H9 (cell line): ENCODE results near the gene PCDHGC3. TPM values are rescaled to one million over a fixed set of nuclear protein-coding genes. Genes with fewer than 3 reads are reported as not detected.

Source experiments
- DNase-seq: peaks from one replicate; pipeline ENCODE4 v3.0.0-alpha.2; 2017
- H2AFZ ChIP-seq: one replicate; pipeline ENCODE4 v1.6.1; 2013; ENCODE audit warnings: mild to moderate bottlenecking, low read length, control low read depth, moderate library complexity
- H2AK5ac ChIP-seq: 2 replicates; pipeline ENCODE4 v1.6.1; 2013; ENCODE audit warnings: low read length, control low read depth, mixed read lengths; ENCODE audit not compliant: insufficient read length
- H2BK120ac ChIP-seq: one replicate; pipeline ENCODE4 v1.6.1; 2013; ENCODE audit warnings: low read depth, mild to moderate bottlenecking, low read length, control low read depth, inconsistent platforms; ENCODE audit not compliant: poor library complexity, severe bottlenecking
- H2BK12ac ChIP-seq: 2 replicates; pipeline ENCODE4 v1.6.1; 2013; ENCODE audit warnings: low read length, control low read depth, mixed read lengths, low read depth; ENCODE audit not compliant: insufficient read length
- H2BK15ac ChIP-seq: 2 replicates; pipeline ENCODE4 v1.6.1; 2013; ENCODE audit warnings: low read depth, low read length, control low read depth
- H2BK20ac ChIP-seq: one replicate; pipeline ENCODE4 v1.6.1; 2013; ENCODE audit warnings: low read depth, mild to moderate bottlenecking, low read length, control low read depth, inconsistent platforms; ENCODE audit not compliant: poor library complexity, severe bottlenecking
- H2BK5ac ChIP-seq: 2 replicates; pipeline ENCODE4 v1.6.1; 2013; ENCODE audit warnings: low read length, control low read depth, mixed read lengths; ENCODE audit not compliant: insufficient read length
- H3K14ac ChIP-seq: 2 replicates; pipeline ENCODE4 v1.6.1; 2013; ENCODE audit warnings: low read length, control low read depth; ENCODE audit not compliant: insufficient read depth
- H3K18ac ChIP-seq: 2 replicates; pipeline ENCODE4 v1.6.1; 2013; ENCODE audit warnings: low read depth, mild to moderate bottlenecking, mixed read lengths, low read length, control low read depth; ENCODE audit not compliant: insufficient read length
- H3K23ac ChIP-seq: 2 replicates; pipeline ENCODE4 v1.6.1; 2013; ENCODE audit warnings: low read length, control low read depth, mixed read lengths, low read depth; ENCODE audit not compliant: insufficient read length
- H3K23me2 ChIP-seq: 2 replicates; pipeline ENCODE4 v1.6.1; 2013; ENCODE audit warnings: low read depth, mild to moderate bottlenecking, mixed read lengths, low read length, control low read depth; ENCODE audit not compliant: insufficient read length, poor library complexity, severe bottlenecking
- H3K27ac ChIP-seq: 2 replicates; pipeline ENCODE4 v1.5.1; 2013; ENCODE audit warnings: low read length, control low read depth, mixed read lengths, low read depth; ENCODE audit not compliant: insufficient read length
- H3K27me3 ChIP-seq: 2 replicates; pipeline ENCODE4 v1.6.1; 2013; ENCODE audit warnings: low read length, control low read depth, inconsistent platforms; ENCODE audit not compliant: insufficient read depth
- H3K4ac ChIP-seq: 2 replicates; pipeline ENCODE4 v1.6.1; 2013; ENCODE audit warnings: low read depth, mild to moderate bottlenecking, control low read depth, inconsistent platforms, low read length, moderate library complexity
- H3K4me1 ChIP-seq: 2 replicates; pipeline ENCODE4 v1.6.1; 2013; ENCODE audit warnings: low read length, control low read depth, inconsistent platforms; ENCODE audit not compliant: insufficient read depth
- H3K4me2 ChIP-seq: 2 replicates; pipeline ENCODE4 v1.6.1; 2013; ENCODE audit warnings: low read length, control low read depth, mixed read lengths; ENCODE audit not compliant: insufficient read length, insufficient read depth
- H3K56ac ChIP-seq: 2 replicates; pipeline ENCODE4 v1.6.1; 2013; ENCODE audit warnings: low read depth, mild to moderate bottlenecking, mixed read lengths, low read length, control low read depth; ENCODE audit not compliant: insufficient read length
- H3K79me1 ChIP-seq: 2 replicates; pipeline ENCODE4 v1.6.1; 2013; ENCODE audit warnings: low read depth, mild to moderate bottlenecking, moderate library complexity, low read length, control low read depth, inconsistent platforms; ENCODE audit not compliant: insufficient read depth, poor library complexity, severe bottlenecking
- H3K79me2 ChIP-seq: 2 replicates; pipeline ENCODE4 v1.6.1; 2013; ENCODE audit warnings: low read length, control low read depth, inconsistent platforms; ENCODE audit not compliant: insufficient read depth
- H3K9ac ChIP-seq: 2 replicates; pipeline ENCODE4 v1.6.1; 2013; ENCODE audit warnings: low read length, control low read depth, mixed read lengths; ENCODE audit not compliant: insufficient read length; ENCODE audit errors: extremely low read depth
- H3K9me3 ChIP-seq: one replicate; pipeline ENCODE4 v1.6.1; 2013; ENCODE audit warnings: low read depth, low read length, inconsistent platforms; ENCODE audit not compliant: control insufficient read depth
- H3T11ph ChIP-seq: one replicate; pipeline ENCODE4 v1.6.1; 2013; ENCODE audit warnings: mild to moderate bottlenecking, low read length, control low read depth, inconsistent platforms
- H4K20me1 ChIP-seq: one replicate; pipeline ENCODE4 v1.6.1; 2013; ENCODE audit not compliant: control insufficient read depth, insufficient read length, insufficient read depth
- H4K5ac ChIP-seq: 2 replicates; pipeline ENCODE4 v1.6.1; 2013; ENCODE audit warnings: low read depth, mild to moderate bottlenecking, mixed read lengths, low read length, control low read depth; ENCODE audit not compliant: insufficient read length
- H4K8ac ChIP-seq: replicated peaks from 2 replicates; pipeline ENCODE4 v1.6.1; 2013; ENCODE audit warnings: low read length, control low read depth, mixed read lengths, low read depth; ENCODE audit not compliant: insufficient read length
- H4K91ac ChIP-seq: 2 replicates; pipeline ENCODE4 v1.6.1; 2013; ENCODE audit warnings: low read depth, mild to moderate bottlenecking, moderate library complexity, mixed read lengths, low read length, control low read depth; ENCODE audit not compliant: insufficient read length
- H3K27ac Mint-ChIP-seq, 3 experiments: 2 replicates in 2 of 3; 3 replicates in 1 of 3; pipeline ENCODE4 v1.8.0; 2020 to 2021; ENCODE audit warnings: mixed read lengths in 3 of 3, mild to moderate bottlenecking in 1 of 3, moderate library complexity in 1 of 3
- H3K27me3 Mint-ChIP-seq: 2 replicates; pipeline ENCODE4 v1.8.0; 2021; ENCODE audit warnings: low read depth, mild to moderate bottlenecking, moderate library complexity, mixed read lengths
- H3K36me3 Mint-ChIP-seq, 3 experiments: 2 replicates in 2 of 3; 3 replicates in 1 of 3; pipeline ENCODE4 v1.8.0; 2020 to 2021; ENCODE audit warnings: low read depth in 3 of 3, mixed read lengths in 3 of 3; ENCODE audit not compliant: insufficient read depth in 1 of 3
- H3K4me1 Mint-ChIP-seq, 2 experiments: 2 replicates each; pipeline ENCODE4 v1.8.0; 2020; ENCODE audit warnings: mixed read lengths in 2 of 2
- H3K4me3 Mint-ChIP-seq, 2 experiments: 2 replicates in 1 of 2; 3 replicates in 1 of 2; pipeline ENCODE4 v1.8.0; 2020 to 2021; ENCODE audit warnings: mild to moderate bottlenecking in 2 of 2, mixed read lengths in 2 of 2, moderate library complexity in 1 of 2
- H3K9me3 Mint-ChIP-seq, 2 experiments: 2 replicates in 1 of 2; 3 replicates in 1 of 2; pipeline ENCODE4 v1.8.0; 2020; ENCODE audit warnings: mild to moderate bottlenecking in 2 of 2, mixed read lengths in 2 of 2, moderate library complexity in 1 of 2
- CTCF ChIP-seq: fragments of 200-600 bp; sonication (generic); conservative IDR thresholded peaks from 3 replicates; pipeline ENCODE4 v1.8.0; 2021; ENCODE audit warnings: antibody characterized with exemption, mild to moderate bottlenecking
- WGBS: extraction: QIAGEN DNeasy Blood & Tissue Kit; methylation state at CpG from one replicate; pipeline ENCODE4 v1.1.7; 2013; ENCODE audit warnings: missing lambda C conversion rate, low lambda C conversion rate, mixed read lengths; ENCODE audit not compliant: insufficient read length; ENCODE audit errors: extremely low coverage; 5-methylcytosine and 5-hydroxymethylcytosine counted together
- total RNA-seq: library from RNA; stranded (reverse); gene quantifications from 2 replicates; pipeline ENCODE4 v1.2.1, GENCODE V29; 2021

The PCDHGC3 gene
- total RNA-seq, 1 experiment from 2014 or later, result 19.8 TPM

- no peak overlapping the region for H2AFZ ChIP-seq
- H3K27ac ChIP-seq, result no peak overlapping the region
- H3K56ac ChIP-seq, result no peak overlapping the region
- peak overlapping the region; percentile 54; the same call in 1 of the 2 replicates for H3K14ac ChIP-seq
- no peak overlapping the region for H4K8ac ChIP-seq
- Mint-ChIP-seq H3K27me3 (peaks cover 33% of the 10 kb centered on the region), H3K4me3 (peak overlapping the region; percentile 92 to 97), H3K27ac (peak overlapping the region; percentile 60 to 95 (median 81); a peak in 5 of 7 replicates), H3K36me3 (peaks cover 0 to 21% (median 8%) of the 10 kb centered on the region in 3 experiments; a peak in 4 of 7 replicates), H3K4me1 (peaks cover 23 to 30% of the 10 kb centered on the region in 2 experiments), H3K9me3 (peaks cover 0 to 23% of the 10 kb centered on the region in 2 experiments; a peak in 4 of 5 replicates)
- no peaks in the 10 kb centered on the region for H4K20me1 ChIP-seq
- no peak overlapping the region for H2AK5ac ChIP-seq
- H3T11ph ChIP-seq, result no peak overlapping the region
- H2BK20ac ChIP-seq, result no peak overlapping the region
- peak overlapping the region; percentile 95 for H3K4me2 ChIP-seq
- no CpG with 5 or more reads among the region's 58 CpGs for WGBS
- H3K4ac ChIP-seq, result no peak overlapping the region
- no peak overlapping the region for H4K91ac ChIP-seq
- peak overlapping the region; percentile 42 for H3K9ac ChIP-seq
- H2BK15ac ChIP-seq, result no peak overlapping the region
- TF ChIP-seq CTCF, result no peak
- no peaks in the 10 kb centered on the region for H3K79me2 ChIP-seq
- H3K23ac ChIP-seq, result no peak overlapping the region
- H2BK12ac ChIP-seq, result no peak overlapping the region
- no peak overlapping the region for H3K18ac ChIP-seq
- peaks cover 15% of the 10 kb centered on the region for H3K27me3 ChIP-seq
- H2BK5ac ChIP-seq, result no peak overlapping the region
- peaks cover 17% of the 10 kb centered on the region for H3K23me2 ChIP-seq
- H4K5ac ChIP-seq, result no peak overlapping the region
- no peaks in the 10 kb centered on the region for H3K79me1 ChIP-seq
- H3K4me1 ChIP-seq, result 0 out of 2 replicates have a peak, but pooled peaks cover 2% of the 10 kb centered on the region
- no peak overlapping the region for H2BK120ac ChIP-seq
- peaks cover 5% of the 10 kb centered on the region for H3K9me3 ChIP-seq
- DNase-seq, result peak; percentile 59
These were observed 556 bp downstream of the PCDHGC3 start for GRCh38 chr5:141476132-141476911.
